Cerebellar nuclear complex (tissue), 1 donor: ENCODE measurements around the gene EXOC4.

Experiments
- DNase-seq, 2 experiments: peaks; one replicate each; lab custom pipeline; 2025; lab: John Stamatoyannopoulos, UW

EXOC4 gene

DNA sequence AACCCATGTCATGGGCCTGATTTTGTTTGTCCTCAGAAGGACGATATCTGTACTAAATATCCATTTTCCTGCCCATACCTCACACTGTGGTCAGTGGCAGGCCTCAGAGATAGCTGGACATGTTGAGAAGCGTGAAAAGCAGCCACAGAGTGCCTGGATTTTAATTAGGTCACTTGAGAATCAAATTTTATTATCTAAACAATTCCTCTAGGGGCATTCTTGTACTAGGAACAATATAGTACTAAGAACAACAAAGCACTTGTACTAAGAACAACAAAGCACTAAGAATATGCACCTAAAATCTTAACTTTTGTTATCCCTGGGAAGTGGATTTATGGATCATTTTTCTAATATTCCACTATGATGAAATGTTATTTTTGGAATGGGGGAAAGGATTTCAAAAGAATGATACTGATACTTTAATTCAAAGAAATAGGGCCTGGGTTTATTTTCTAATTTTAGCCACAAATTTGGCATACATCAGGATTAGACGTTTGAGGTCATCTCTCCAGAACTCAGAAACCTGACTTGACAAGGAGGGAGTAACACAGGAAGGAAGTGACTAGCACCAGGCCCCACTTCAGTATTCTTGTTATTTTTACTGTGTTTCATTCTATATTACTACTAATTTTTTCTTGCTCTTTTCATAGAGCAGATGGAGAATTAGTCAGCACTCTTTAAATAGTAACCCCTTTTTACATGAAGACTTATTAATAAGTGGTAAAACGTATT is 112.2 kb downstream of the EXOC4 start:
- no peak for DNase-seq

GRCh38 chr7:133365917-133366316 is 113.0 kb downstream of the EXOC4 start:
- peak in 1 of 2 experiments; percentile 9 for DNase-seq

DNA sequence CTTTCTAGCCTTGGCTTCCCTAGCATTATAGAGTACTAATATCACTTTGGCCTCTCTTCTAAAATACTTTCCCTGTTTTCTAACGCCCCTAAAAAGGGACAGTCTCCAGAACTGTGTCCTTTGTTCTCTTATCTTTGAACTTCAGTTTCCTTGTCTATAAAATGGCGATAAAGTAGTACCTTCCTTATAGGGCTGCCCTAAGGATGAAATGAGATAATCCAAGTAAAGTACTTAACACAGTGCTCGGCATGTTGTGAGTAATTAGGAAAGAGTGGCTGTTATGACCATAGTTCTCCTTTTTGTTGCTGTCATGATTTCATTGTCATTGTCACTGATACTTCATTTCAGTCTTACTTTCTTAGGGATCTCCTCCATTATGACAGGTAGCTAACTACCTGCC is 114.7 kb downstream of the EXOC4 start:
- DNase-seq: no peak

GRCh38 chr7:133369130-133369529 is 116.3 kb downstream of the EXOC4 start:
- no peak for DNase-seq

DNA sequence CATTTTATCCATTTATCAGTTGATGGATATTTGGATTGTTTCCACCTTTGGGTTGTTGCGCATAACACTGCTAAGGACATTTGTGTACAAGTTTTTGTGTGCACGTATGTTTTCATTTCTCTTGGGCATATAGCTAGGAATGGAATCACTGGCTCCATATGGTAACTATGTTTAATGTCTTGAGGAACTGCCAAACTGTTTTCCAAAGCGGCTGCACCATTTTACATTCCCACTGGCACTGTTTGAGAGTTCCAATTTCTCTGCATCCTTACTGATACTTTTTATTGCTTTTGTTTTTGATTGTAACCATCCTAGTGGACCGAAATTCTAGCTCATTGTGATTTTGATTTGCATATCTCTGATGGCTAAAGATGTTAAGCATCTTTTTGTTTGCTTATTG is 118.7 kb downstream of the EXOC4 start:
- no peak for DNase-seq

GRCh38 chr7:133372337-133372736 is 119.5 kb downstream of the EXOC4 start:
- DNase-seq: no peak

- no peak for DNase-seq
Measured at GRCh38 chr7:133376514-133376913, 123.6 kb downstream of the EXOC4 start.

DNA sequence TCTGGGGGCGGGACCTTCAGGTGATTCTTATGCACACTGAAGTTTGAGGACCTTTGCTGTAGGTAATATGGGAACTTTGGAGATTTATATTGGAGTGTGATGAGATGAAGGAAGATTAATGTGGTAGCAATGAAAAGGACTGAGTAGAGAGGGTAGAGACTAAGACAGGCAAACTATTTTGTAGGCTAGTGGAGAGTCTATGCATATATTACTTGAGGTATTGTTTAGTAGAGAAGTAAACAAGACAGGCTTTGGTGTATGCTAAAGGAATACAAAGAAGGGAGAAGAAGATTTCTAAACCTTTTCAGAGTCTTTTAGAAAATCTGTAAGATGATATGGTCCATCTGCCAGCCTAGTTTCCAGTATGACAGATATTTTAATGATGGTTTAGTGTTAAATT is 129.1 kb downstream of the EXOC4 start:
- DNase-seq: no peak

DNA sequence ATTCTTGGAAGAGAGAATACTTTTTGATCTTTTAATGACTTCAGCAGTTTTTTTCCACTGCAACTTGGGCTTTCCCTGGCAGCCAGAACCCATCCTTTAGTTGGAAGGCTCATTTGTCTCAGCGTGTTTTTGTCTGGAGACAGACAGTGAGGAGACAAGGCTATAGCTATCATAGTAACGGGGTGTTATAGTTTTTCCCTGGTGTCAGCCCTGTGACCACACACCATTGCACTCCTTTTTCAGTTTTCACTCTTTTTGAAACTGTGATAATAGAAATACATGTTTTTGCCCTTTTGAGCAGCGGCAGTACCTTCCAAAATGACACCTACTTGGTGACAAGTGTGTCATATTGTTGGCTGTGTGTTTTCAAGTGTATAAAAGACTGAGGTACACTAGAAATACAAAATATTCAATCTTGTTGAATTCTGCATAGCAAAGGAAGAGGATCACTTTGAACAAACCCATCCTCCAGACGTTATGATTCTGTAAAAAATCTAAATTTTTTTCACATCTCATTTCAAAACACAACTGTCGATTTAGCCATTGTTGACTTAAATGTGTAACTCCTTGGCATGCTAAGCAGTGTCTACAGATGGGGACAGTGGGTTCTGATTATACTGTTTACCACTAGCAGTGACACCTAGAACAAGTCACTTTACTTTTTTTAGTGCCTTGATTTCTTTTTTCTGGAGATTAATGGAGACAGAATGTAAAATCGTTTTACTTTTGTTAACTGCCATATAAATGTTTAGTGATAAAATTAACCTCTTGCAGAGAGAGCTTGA is 130.1 kb downstream of the EXOC4 start:
- no peak for DNase-seq

DNA sequence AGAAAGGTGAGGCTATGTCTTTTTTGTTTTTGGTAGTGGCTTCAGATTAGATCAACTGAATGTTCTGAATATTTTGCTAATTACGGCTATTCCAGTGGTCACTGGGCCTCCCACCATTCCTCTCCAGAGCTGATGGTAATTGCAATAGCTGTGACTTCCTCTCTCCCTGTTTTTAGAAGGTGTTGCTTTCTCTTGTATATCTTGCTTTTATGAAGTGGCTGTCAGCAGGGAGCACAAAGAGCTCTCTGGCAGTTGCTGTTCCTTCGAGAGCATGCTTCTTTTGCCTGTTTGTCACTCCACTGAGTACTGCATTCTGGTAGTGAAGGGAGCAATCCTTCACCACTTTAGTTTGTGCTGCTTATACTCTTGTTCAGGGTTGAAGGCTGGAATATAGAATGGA is 133.3 kb downstream of the EXOC4 start:
- no peak for DNase-seq

- no peak for DNase-seq
Measured at GRCh38 chr7:133389727-133390126, 136.8 kb downstream of the EXOC4 start.

DNA sequence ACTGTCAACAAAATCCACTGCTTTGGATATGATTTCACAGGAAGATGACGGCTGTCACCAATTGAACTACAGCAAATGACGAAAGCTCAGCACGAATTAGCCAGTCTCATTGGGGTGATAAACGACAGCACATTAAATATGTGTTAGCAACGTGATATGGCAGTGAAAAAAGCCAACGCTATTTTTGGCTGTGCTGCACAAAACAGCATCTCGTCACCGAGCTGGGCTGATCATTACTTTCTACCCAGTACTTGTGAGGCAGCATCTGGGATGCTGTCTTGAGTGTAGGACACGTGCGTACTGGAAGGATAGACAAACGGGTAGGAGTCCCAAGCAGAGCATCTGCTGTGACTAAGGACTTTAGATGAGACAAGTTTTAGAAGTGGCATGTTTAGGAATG is 138.3 kb downstream of the EXOC4 start:
- no peak for DNase-seq

- no peak for DNase-seq
Measured at GRCh38 chr7:133394369-133394768, 141.5 kb downstream of the EXOC4 start.

- DNase-seq: no peak
Measured at GRCh38 chr7:133395551-133395950, 142.7 kb downstream of the EXOC4 start.

DNA sequence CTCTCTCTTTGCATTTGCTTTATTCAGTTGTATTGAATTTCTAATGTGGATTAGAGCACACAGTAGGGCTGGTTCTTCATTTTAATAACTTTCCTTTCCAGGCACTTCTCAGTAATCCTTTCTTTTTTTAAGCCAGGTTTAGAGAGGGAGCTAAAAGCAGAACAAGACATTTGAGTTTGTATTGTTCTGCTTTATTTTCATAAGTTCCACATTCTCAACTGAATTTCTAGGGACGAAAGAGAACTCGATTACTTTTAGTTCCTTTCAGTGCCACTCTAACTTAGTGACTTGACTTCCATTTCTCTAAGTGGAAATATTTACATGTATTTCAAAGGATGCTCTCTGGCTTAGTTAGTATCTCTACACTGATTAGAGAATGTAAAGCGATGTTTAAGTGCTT is 145.6 kb downstream of the EXOC4 start:
- DNase-seq: no peak

DNA sequence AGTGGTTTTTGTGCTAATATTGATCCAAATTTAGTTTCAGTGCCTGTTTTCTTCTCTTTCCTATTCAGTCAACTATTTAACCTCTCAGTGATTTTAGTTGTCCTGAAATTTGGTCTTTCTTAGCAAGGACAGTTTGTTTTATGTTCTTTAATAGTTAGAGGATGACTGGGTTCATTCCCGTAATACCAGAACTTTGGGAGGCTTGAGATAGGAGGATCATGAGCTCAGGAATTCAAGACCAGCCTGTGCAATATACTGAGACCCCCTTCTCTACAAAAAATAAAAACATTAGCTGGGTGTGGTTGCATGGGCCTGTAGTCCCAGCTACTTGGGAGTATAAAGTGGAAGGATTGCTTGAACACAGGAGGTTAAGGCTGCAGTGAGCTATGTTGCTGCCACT is 148.3 kb downstream of the EXOC4 start:
- DNase-seq: no peak

DNA sequence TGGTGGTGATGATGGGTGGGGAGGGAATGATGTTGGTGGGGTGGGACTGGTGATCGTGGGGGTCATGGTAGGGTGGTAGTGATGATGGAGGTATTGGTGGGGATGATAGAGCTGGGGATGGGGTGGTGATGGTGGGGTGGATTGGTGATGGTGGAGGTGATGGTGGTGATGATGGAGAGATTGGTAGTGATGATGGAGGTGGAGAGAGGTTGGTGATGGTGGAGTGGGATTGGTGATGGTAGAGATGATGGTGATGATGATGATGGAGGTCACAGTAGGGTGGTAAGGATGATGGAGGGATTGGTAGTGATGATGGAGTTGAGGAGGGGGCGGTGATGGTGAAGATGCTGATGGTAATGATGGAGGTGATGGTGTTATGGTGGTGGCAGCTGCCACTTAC is 155.3 kb downstream of the EXOC4 start:
- no peak for DNase-seq

DNA sequence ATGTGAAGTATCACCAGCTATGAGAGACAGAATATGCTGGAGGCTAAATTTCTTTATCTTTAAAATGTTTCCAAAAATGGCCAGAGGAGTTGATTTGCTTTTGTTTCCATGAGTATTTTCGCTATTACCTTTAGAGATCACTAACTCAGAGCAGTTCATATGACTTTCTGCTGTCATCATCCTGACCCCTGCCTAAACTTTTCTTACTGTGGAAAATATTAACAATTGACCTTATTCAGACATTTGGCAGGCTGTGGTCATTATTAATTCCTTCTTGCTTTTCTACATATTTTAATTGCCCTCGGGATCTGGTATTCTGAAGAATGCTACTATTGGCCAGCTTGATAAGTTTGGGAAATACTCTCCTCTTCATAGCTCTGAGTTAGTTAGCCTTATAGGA is 156.5 kb downstream of the EXOC4 start:
- DNase-seq: no peak

DNA sequence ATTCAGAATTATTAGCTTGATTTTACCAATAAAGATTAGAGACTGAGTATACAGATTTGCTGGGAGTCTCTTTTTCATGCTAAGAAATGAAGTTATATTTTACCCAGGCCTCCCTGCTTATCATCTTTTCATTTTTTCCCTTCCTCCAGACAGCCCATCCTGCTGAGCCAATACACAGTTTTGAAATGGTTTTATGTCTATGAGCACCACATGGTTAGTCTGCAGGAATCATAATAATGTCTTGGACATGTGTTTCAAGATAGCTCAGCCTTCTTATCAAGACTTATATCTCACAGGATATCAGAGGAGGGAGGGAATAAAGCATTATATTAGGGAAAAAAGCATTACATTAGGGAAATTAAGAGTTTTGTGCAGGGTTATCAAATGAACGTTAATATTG is 157.1 kb downstream of the EXOC4 start:
- DNase-seq: no peak

DNA sequence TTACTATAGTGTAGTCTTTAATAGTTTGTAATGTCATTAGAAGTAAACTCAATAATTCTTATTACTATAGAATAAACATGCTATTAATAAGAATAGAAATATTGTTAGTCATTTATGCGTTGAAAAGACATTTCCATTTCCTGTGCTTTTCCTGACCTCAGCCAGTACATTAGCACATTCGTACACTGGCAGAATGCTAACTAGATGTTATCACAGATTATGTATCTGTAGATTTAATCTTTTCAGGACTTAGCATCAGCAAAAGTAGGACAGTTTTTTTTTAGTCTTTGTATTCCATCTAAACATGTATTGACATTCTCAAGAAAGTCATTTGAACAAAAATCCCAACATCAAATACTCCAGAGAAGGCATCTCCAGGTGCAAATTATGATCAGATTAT is 158.5 kb downstream of the EXOC4 start:
- no peak for DNase-seq

- DNase-seq: no peak
Measured at GRCh38 chr7:133412942-133413341, 160.1 kb downstream of the EXOC4 start.

GRCh38 chr7:133419041-133419440 is 166.2 kb downstream of the EXOC4 start:
- DNase-seq: no peak

DNA sequence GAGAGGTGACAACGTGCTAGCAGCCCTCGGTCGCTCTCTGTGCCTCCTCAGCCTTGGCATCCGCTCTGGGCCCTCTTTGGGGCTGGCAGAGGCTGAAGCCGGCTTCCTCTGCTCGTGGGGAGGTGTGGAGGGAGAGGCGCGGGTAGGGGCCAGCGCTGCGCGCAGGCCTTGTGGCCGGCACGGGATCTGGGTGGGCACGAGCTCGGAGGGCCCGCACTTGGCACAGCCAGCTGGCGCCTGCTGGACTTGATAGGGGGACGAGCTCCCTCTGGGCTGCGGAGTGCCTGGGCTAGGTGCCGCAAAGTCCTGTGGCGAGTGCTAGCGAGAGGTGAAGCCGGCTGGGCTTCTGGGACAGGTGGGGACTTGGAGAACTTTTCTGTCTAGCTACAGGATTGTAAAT is 170.7 kb downstream of the EXOC4 start:
- DNase-seq: no peak

- no peak for DNase-seq
Measured at GRCh38 chr7:133428326-133428725, 175.4 kb downstream of the EXOC4 start.
